HepG2 (cell line): ENCODE results near the gene PPIP5K2. TPM values are rescaled to one million over a fixed set of nuclear protein-coding genes. Genes with fewer than 3 reads are reported as not detected.
A peak's percentile ranks its signal among the peaks of the same experiment; 100 is the strongest.

Source experiments
- CHD2 ChIP-seq: IDR thresholded peaks from 2 replicates; pipeline ENCODE4 v1.6.1; 2011; ENCODE audit warnings: low read depth, low read length, improper control_type of control experiment
- CREM ChIP-seq, 2 experiments: sonication (generic) in 1 of 2; formaldehyde crosslinking in 1 of 2; IDR thresholded peaks; 2 replicates each; pipeline versions ENCODE4 v1.4.0 to v1.6.1; 2016 to 2020; ENCODE audit warnings: antibody characterized with exemption in 1 of 2, mild to moderate bottlenecking in 1 of 2, missing genetic modification reagents in 1 of 2
- DMTF1 ChIP-seq: sonication (generic); formaldehyde crosslinking; IDR thresholded peaks from 2 replicates; pipeline ENCODE4 v1.4.0; 2020; ENCODE audit warnings: mild to moderate bottlenecking, missing genetic modification reagents
- FOSL1 ChIP-seq: sonication (generic); formaldehyde crosslinking; IDR thresholded peaks from 2 replicates; pipeline ENCODE4 v1.9.0; 2021; ENCODE audit warnings: missing genetic modification reagents, borderline replicate concordance
- FOXK1 ChIP-seq: sonication (generic); formaldehyde crosslinking; IDR thresholded peaks from 2 replicates; pipeline ENCODE4 v1.4.0; 2020; ENCODE audit warnings: low read depth, missing genetic modification reagents, borderline replicate concordance
- HIVEP1 ChIP-seq: sonication (generic); formaldehyde crosslinking; IDR thresholded peaks from 2 replicates; pipeline ENCODE4 v1.4.0; 2020; ENCODE audit warnings: mild to moderate bottlenecking, missing genetic modification reagents
- HOXA3 ChIP-seq: sonication (generic); formaldehyde crosslinking; IDR thresholded peaks from 2 replicates; pipeline ENCODE4 v1.5.0; 2020; ENCODE audit warnings: missing genetic modification reagents
- KDM6A ChIP-seq: IDR thresholded peaks from 2 replicates; pipeline ENCODE4 v1.6.1; 2016; ENCODE audit warnings: low read depth
- NRL ChIP-seq: sonication (generic); formaldehyde crosslinking; IDR thresholded peaks from 2 replicates; pipeline ENCODE4 v1.5.0; 2020; ENCODE audit warnings: missing genetic modification reagents, mild to moderate bottlenecking, moderate library complexity, borderline replicate concordance
- RFX1 ChIP-seq: fragments of 450-650 bp; IDR thresholded peaks from 2 replicates; pipeline ENCODE4 v1.6.1; 2017
- SIX1 ChIP-seq: sonication (generic); formaldehyde crosslinking; IDR thresholded peaks from 2 replicates; pipeline ENCODE4 v1.4.0; 2020; ENCODE audit warnings: missing genetic modification reagents, borderline replicate concordance
- SOX6 ChIP-seq, 2 experiments: fragments of 450-650 bp in 1 of 2; sonication (generic) in 1 of 2; formaldehyde crosslinking in 1 of 2; IDR thresholded peaks; 2 replicates each; pipeline versions ENCODE4 v1.4.0 to v1.6.1; 2017 to 2020; ENCODE audit warnings: antibody characterized with exemption in 1 of 2, mild to moderate bottlenecking in 1 of 2, missing genetic modification reagents in 1 of 2
- SUZ12 ChIP-seq: fragments of 150-350 bp; IDR thresholded peaks from 2 replicates; pipeline ENCODE4 v1.6.1; 2014; ENCODE audit warnings: low read depth, low read length
- ZBTB39 ChIP-seq: sonication (generic); formaldehyde crosslinking; IDR thresholded peaks from 2 replicates; pipeline ENCODE4 v1.5.0; 2020; ENCODE audit warnings: missing genetic modification reagents
- ZNF232 ChIP-seq: sonication (generic); formaldehyde crosslinking; IDR thresholded peaks from 2 replicates; pipeline ENCODE4 v1.4.0; 2020; ENCODE audit warnings: missing genetic modification reagents, borderline replicate concordance
- ZNF589 ChIP-seq: sonication (generic); formaldehyde crosslinking; conservative IDR thresholded peaks from 2 replicates; pipeline ENCODE4 v1.8.0; 2022; ENCODE audit warnings: mild to moderate bottlenecking, moderate library complexity, missing genetic modification reagents
- ZNF790 ChIP-seq: sonication (generic); formaldehyde crosslinking; IDR thresholded peaks from 2 replicates; pipeline ENCODE4 v1.8.0; 2022; ENCODE audit warnings: missing genetic modification reagents, mild to moderate bottlenecking, borderline replicate concordance
- ZNF792 ChIP-seq: IDR thresholded peaks from 2 replicates; pipeline ENCODE4 v1.6.1; 2016
- polyA plus RNA-seq, 8 experiments: library from polyadenylated mRNA; depleted of rRNA in 3 of 8; stranded (reverse) in 7 of 8; unstranded in 1 of 8; fragments of >200 nt; fragmentation: Illumina TruSeq in 4 of 8; extraction: Trizol in 4 of 8; gene quantifications; 2 replicates each; pipeline versions ENCODE4 v1.2.1 to v1.2.3, GENCODE V29; 2011 to 2016; ENCODE audit warnings: low read depth in 4 of 8, missing spikeins in 1 of 8, mixed read lengths in 1 of 8; ENCODE audit not compliant: insufficient read depth in 1 of 8
- total RNA-seq, 5 experiments: library from RNA; depleted of rRNA; stranded (reverse); fragments of >200 nt; fragmentation: Illumina TruSeq; extraction: Trizol; gene quantifications; 2 replicates each; pipeline ENCODE4 v1.2.3, GENCODE V29; 2016; ENCODE audit warnings: low read depth in 1 of 5
- TF ChIP-seq, protein P1 (sequence below): sonication (generic); formaldehyde crosslinking; IDR thresholded peaks from 2 replicates; pipeline ENCODE4 v1.4.0; 2020; ENCODE audit warnings: missing genetic modification reagents, borderline replicate concordance

Gene PPIP5K2
- total and polyA plus RNA-seq, 2 of the 13 experiments (the other 11 are each of a cell fraction or from before 2014, with no cell fraction given), result 19.7 to 45.6 TPM

- TF ChIP-seq, protein P1, sequence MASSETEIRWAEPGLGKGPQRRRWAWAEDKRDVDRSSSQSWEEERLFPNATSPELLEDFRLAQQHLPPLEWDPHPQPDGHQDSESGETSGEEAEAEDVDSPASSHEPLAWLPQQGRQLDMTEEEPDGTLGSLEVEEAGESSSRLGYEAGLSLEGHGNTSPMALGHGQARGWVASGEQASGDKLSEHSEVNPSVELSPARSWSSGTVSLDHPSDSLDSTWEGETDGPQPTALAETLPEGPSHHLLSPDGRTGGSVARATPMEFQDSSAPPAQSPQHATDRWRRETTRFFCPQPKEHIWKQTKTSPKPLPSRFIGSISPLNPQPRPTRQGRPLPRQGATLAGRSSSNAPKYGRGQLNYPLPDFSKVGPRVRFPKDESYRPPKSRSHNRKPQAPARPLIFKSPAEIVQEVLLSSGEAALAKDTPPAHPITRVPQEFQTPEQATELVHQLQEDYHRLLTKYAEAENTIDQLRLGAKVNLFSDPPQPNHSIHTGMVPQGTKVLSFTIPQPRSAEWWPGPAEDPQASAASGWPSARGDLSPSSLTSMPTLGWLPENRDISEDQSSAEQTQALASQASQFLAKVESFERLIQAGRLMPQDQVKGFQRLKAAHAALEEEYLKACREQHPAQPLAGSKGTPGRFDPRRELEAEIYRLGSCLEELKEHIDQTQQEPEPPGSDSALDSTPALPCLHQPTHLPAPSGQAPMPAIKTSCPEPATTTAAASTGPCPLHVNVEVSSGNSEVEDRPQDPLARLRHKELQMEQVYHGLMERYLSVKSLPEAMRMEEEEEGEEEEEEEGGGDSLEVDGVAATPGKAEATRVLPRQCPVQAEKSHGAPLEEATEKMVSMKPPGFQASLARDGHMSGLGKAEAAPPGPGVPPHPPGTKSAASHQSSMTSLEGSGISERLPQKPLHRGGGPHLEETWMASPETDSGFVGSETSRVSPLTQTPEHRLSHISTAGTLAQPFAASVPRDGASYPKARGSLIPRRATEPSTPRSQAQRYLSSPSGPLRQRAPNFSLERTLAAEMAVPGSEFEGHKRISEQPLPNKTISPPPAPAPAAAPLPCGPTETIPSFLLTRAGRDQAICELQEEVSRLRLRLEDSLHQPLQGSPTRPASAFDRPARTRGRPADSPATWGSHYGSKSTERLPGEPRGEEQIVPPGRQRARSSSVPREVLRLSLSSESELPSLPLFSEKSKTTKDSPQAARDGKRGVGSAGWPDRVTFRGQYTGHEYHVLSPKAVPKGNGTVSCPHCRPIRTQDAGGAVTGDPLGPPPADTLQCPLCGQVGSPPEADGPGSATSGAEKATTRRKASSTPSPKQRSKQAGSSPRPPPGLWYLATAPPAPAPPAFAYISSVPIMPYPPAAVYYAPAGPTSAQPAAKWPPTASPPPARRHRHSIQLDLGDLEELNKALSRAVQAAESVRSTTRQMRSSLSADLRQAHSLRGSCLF (CRISPR knock-in tag), result no peak
- TF ChIP-seq ZBTB39 (peak; percentile 13; the same call in 1 of the 2 replicates), FOSL1 (CRISPR knock-in tag) (0 out of 2 replicates have a peak, but pooled peaks have one; percentile 16), RFX1 (no peak), FOXK1 (peak; percentile 79; the same call in 1 of the 2 replicates), CREM (IDR thresholded peaks at IDR 0.05) (peak; percentile 78), CREM (CRISPR knock-in tag; IDR thresholded peaks at IDR 0.05) (no peak), SOX6 (IDR thresholded peaks at IDR 0.05) (no peak), SOX6 (CRISPR knock-in tag; IDR thresholded peaks at IDR 0.05) (peak; percentile 80), HIVEP1 (CRISPR knock-in tag) (peak; percentile 79), HOXA3 (CRISPR knock-in tag) (peak; percentile 75), NRL (0 out of 2 replicates have a peak, but pooled peaks have one; percentile 23), ZNF792 (CRISPR knock-in tag) (peak; percentile 62; the same call in 1 of the 2 replicates), SIX1 (CRISPR knock-in tag) (no peak), ZNF790 (CRISPR knock-in tag) (peak; percentile 47; the same call in 1 of the 2 replicates), SUZ12 (no peak), KDM6A (CRISPR knock-in tag) (no peak), CHD2 (0 out of 2 replicates have a peak, but pooled peaks have one; percentile 10), ZNF589 (peak; percentile 92), DMTF1 (CRISPR knock-in tag) (no peak), ZNF232 (CRISPR knock-in tag) (no peak; the same call in 1 of the 2 replicates)
Measured at GRCh38 chr5:103119765-103120606, at the start of gene PPIP5K2, which contains the start of gene GIN1 (continued).
